Vagina (tissue), 2 donors: ENCODE measurements around the gene BRIP1.

Source experiments
- POLR2A ChIP-seq, 2 donors: fragments of 450-650 bp; IDR thresholded peaks; one replicate each; pipeline ENCODE4 v1.6.1; 2017; ENCODE audit warnings: antibody characterized with exemption in 2 of 2, mild to moderate bottlenecking in 2 of 2, moderate library complexity in 2 of 2
- POLR2AphosphoS5 ChIP-seq, 2 donors: sonication (generic); formaldehyde crosslinking; IDR thresholded peaks; one replicate each; pipeline ENCODE4 v1.9.0; 2017; ENCODE audit warnings: antibody characterized with exemption in 2 of 2, mild to moderate bottlenecking in 2 of 2, low read depth in 1 of 2; ENCODE audit not compliant: insufficient read depth in 1 of 2
- TF ChIP-seq, protein P1 (sequence below), 3 experiments: fragments of 450-650 bp in 2 of 3; fragments of 200-600 bp in 1 of 3; sonication (generic) in 1 of 3; IDR thresholded peaks; one replicate each; pipeline ENCODE4 v1.5.1; 2017 to 2019; ENCODE audit warnings: antibody characterized with exemption in 3 of 3, mild to moderate bottlenecking in 2 of 3, moderate library complexity in 2 of 3

DNA sequence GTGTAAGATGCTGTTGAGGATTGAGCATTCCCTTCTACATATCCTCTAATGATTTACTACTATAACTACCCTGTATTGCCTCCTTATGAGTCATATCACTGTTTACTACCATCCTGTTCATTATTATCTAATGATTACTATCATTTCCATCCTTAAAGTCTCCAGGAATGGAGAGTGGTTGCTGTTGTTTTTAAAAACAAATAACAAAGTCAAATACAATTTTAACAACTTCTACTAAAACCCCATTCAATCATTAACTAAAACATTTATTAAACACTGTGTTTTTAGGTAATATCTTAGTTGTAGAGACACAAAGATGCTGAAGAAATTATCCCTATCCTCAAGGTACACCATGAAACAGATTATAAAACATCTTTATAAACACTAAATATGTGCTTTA, 126.9 kb downstream of the BRIP1 start:
- TF ChIP-seq, protein P1, sequence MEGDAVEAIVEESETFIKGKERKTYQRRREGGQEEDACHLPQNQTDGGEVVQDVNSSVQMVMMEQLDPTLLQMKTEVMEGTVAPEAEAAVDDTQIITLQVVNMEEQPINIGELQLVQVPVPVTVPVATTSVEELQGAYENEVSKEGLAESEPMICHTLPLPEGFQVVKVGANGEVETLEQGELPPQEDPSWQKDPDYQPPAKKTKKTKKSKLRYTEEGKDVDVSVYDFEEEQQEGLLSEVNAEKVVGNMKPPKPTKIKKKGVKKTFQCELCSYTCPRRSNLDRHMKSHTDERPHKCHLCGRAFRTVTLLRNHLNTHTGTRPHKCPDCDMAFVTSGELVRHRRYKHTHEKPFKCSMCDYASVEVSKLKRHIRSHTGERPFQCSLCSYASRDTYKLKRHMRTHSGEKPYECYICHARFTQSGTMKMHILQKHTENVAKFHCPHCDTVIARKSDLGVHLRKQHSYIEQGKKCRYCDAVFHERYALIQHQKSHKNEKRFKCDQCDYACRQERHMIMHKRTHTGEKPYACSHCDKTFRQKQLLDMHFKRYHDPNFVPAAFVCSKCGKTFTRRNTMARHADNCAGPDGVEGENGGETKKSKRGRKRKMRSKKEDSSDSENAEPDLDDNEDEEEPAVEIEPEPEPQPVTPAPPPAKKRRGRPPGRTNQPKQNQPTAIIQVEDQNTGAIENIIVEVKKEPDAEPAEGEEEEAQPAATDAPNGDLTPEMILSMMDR (IDR thresholded peaks at IDR 0.05) = no peak
- TF ChIP-seq POLR2AphosphoS5 (IDR thresholded peaks at IDR 0.05; ENCODE audit: insufficient read depth in 1 of 2, low read depth in 1 of 2) = no peak
- TF ChIP-seq POLR2A (IDR thresholded peaks at IDR 0.05) = no peak
